Hepatic stellate cell (primary cell): Measurements from ENCODE around the gene RASA2.

Source experiments
- DNase-seq: peaks from one replicate; pipeline ENCODE4 v3.0.0; 2011; ENCODE audit warnings: low spot score

Gene RASA2

GRCh38 chr3:141646760-141647561, 160.1 kb downstream of the RASA2 start:
- peak; percentile 79 for DNase-seq

- no peak for DNase-seq
These were observed 160.7 kb downstream of the RASA2 start for GRCh38 chr3:141647562-141647915.

GRCh38 chr3:141648055-141648910, 161.5 kb downstream of the RASA2 start:
- no peak for DNase-seq

GRCh38 chr3:141649871-141650270, 163.0 kb downstream of the RASA2 start:
- no peak for DNase-seq

GRCh38 chr3:141650783-141651182, 164.0 kb downstream of the RASA2 start:
- DNase-seq, result no peak

- DNase-seq, result no peak
These were observed 164.6 kb downstream of the RASA2 start for GRCh38 chr3:141651409-141651808.

GRCh38 chr3:141652349-141652748, 165.5 kb downstream of the RASA2 start:
- DNase-seq, result no peak

GRCh38 chr3:141653847-141654246, 167.0 kb downstream of the RASA2 start:
- no peak for DNase-seq

GRCh38 chr3:141655801-141656200, 169.0 kb downstream of the RASA2 start:
- DNase-seq, result no peak

GRCh38 chr3:141656771-141657170, 169.9 kb downstream of the RASA2 start:
- DNase-seq, result no peak

GRCh38 chr3:141657516-141657915, 170.7 kb downstream of the RASA2 start:
- no peak for DNase-seq

- peak; percentile 66 for DNase-seq
These were observed 173.2 kb downstream of the RASA2 start for GRCh38 chr3:141659821-141660613.

GRCh38 chr3:141660614-141660947, 173.8 kb downstream of the RASA2 start:
- no peak for DNase-seq

- DNase-seq, result no peak
These were observed 174.7 kb downstream of the RASA2 start for GRCh38 chr3:141661229-141662196.

- DNase-seq, result peak; percentile 46
These were observed 177.2 kb downstream of the RASA2 start for GRCh38 chr3:141663993-141664392.
